Mucosa of stomach (tissue), 1 donor: Measurements from ENCODE around the gene MRPL21.

Experiments used
- H3K27me3 ChIP-seq: one replicate; pipeline ENCODE4 v1.7.0; 2013; ENCODE audit warnings: mild to moderate bottlenecking, low read length; ENCODE audit not compliant: control insufficient read depth, insufficient read depth
- H3K36me3 ChIP-seq: one replicate; pipeline ENCODE4 v1.7.0; 2013; ENCODE audit warnings: low read length; ENCODE audit not compliant: control insufficient read depth, insufficient read depth
- H3K4me1 ChIP-seq: one replicate; pipeline ENCODE4 v1.7.0; 2013; ENCODE audit warnings: mild to moderate bottlenecking, low read length; ENCODE audit not compliant: control insufficient read depth, insufficient read depth
- H3K4me3 ChIP-seq: one replicate; pipeline ENCODE4 v1.7.0; 2013; ENCODE audit warnings: low read length
- H3K9ac ChIP-seq: one replicate; pipeline ENCODE4 v1.7.0; 2013; ENCODE audit warnings: mild to moderate bottlenecking, low read length, moderate library complexity
- H3K9me3 ChIP-seq: one replicate; pipeline ENCODE4 v1.7.0; 2013; ENCODE audit warnings: mild to moderate bottlenecking, low read length, moderate library complexity; ENCODE audit not compliant: control insufficient read depth
- donor health status: Pancreatic carcinoma.

The MRPL21 gene

GRCh38 chr11:68939583-68940555 is 36.2 kb upstream of the MRPL21 start:
- Histone ChIP-seq H3K36me3 (peaks cover 9% of the 10 kb centered on the region), H3K4me3 (no peak overlapping the region), H3K9ac (no peak overlapping the region), H3K4me1 (peaks cover 11% of the 10 kb centered on the region), H3K9me3 (no peaks in the 10 kb centered on the region), H3K27me3 (no peaks in the 10 kb centered on the region)

- peaks cover 10% of the 10 kb centered on the region for H3K36me3 ChIP-seq
- no peak overlapping the region for H3K4me3 ChIP-seq
- H3K9me3 ChIP-seq = no peaks in the 10 kb centered on the region
- no peaks in the 10 kb centered on the region for H3K27me3 ChIP-seq
- no peak overlapping the region for H3K9ac ChIP-seq
- peaks cover 11% of the 10 kb centered on the region for H3K4me1 ChIP-seq
These were observed 35.4 kb upstream of the MRPL21 start for GRCh38 chr11:68938816-68939582.

GRCh38 chr11:68938088-68938487 is 34.5 kb upstream of the MRPL21 start:
- no peak overlapping the region for H3K9ac ChIP-seq
- peaks cover 13% of the 10 kb centered on the region for H3K36me3 ChIP-seq
- no peaks in the 10 kb centered on the region for H3K9me3 ChIP-seq
- H3K27me3 ChIP-seq = no peaks in the 10 kb centered on the region
- peaks cover 8% of the 10 kb centered on the region for H3K4me1 ChIP-seq
- H3K4me3 ChIP-seq = no peak overlapping the region

GRCh38 chr11:68936676-68937620 is 33.3 kb upstream of the MRPL21 start:
- Histone ChIP-seq H3K27me3 (no peaks in the 10 kb centered on the region), H3K9ac (no peak overlapping the region), H3K4me1 (no peaks in the 10 kb centered on the region), H3K4me3 (no peak overlapping the region), H3K9me3 (no peaks in the 10 kb centered on the region), H3K36me3 (peaks cover 13% of the 10 kb centered on the region)

DNA sequence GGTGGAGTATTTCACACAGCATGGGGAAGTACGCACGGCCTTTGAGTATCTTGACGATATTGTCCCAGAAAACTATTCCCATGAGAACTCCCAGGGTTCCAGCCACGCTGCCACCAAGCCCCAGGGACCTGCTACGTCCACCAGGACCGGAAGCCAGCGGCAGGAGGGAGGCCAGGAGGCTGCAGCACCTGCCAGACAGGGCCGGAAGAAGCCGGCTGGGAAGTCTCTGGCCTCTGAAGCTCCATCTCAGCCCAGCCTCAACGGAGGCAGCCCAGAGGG is 32.7 kb upstream of the MRPL21 start:
- Histone ChIP-seq H3K27me3 (no peaks in the 10 kb centered on the region), H3K4me1 (no peaks in the 10 kb centered on the region), H3K4me3 (no peak overlapping the region), H3K9me3 (no peaks in the 10 kb centered on the region), H3K36me3 (peaks cover 13% of the 10 kb centered on the region), H3K9ac (no peak overlapping the region)

DNA sequence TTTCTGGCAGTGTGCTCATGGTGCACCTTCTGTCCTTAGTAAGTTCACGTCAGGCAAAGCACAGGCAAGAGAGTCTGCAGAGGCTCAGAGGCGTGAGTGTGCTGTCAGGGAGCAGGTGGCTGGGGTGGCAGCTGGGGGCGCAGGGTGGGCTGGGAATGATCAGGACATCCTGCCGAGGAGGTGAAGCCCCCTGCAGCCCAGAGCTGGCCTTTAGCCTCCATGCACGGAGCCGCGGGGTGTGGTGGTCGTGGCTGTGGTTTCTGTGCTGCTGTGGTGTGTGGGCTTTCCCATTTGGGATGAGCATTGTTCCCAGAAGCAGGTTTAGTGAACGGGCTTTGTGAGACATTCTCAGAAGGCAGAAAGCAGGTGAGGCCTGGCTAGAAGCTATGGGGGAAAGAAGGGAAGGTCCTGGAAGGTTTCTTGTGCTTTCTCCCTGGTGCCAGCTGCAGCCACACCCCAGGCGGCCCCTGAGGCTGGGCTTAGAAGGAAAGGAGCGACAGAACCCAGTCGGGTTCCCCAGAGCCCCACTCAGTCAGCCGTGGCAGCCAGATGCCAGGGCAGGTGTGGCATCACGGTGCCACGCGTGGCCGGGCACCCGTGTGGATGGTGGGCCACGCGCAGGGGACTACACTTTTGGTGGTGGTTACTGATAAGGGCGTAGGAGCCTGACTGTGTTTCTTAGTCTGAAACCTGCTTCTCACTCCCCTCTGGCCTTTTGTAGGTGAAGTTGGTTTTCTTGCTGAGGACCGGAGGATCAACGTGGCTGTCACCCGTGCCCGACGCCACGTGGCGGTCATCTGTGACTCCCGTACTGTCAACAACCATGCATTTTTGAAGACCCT is 32.1 kb upstream of the MRPL21 start:
- Histone ChIP-seq H3K9me3 (no peaks in the 10 kb centered on the region), H3K4me3 (no peak overlapping the region), H3K4me1 (no peaks in the 10 kb centered on the region), H3K9ac (no peak overlapping the region), H3K27me3 (no peaks in the 10 kb centered on the region), H3K36me3 (peaks cover 15% of the 10 kb centered on the region)

- no peaks in the 10 kb centered on the region for H3K4me1 ChIP-seq
- H3K9me3 ChIP-seq = no peaks in the 10 kb centered on the region
- H3K27me3 ChIP-seq = no peaks in the 10 kb centered on the region
- H3K36me3 ChIP-seq = peaks cover 21% of the 10 kb centered on the region
- no peak overlapping the region for H3K4me3 ChIP-seq
- no peak overlapping the region for H3K9ac ChIP-seq
These were observed 31.4 kb upstream of the MRPL21 start for GRCh38 chr11:68935066-68935465.

DNA sequence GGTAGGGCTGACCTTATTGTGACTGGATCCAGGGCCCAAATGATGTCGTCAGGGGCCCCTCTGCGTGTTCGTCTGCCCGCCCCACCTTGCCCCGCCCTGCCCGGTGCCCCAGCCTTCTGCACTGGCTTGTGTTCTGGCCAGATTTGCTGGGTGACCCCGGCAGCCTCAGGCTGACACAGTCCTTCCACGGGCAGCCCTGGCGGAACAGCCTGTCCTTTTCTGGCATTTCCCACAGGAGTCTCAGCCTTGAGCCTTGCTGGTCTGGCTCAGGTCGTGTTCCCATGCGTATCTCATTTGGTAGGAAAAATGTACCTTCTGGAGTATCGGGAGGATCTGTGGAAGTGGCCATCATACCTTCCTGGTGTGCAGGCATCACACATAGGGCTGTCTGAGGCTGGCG is 31.0 kb upstream of the MRPL21 start:
- peaks cover 23% of the 10 kb centered on the region for H3K36me3 ChIP-seq
- H3K4me3 ChIP-seq = no peak overlapping the region
- no peaks in the 10 kb centered on the region for H3K9me3 ChIP-seq
- H3K4me1 ChIP-seq = no peaks in the 10 kb centered on the region
- no peaks in the 10 kb centered on the region for H3K27me3 ChIP-seq
- no peak overlapping the region for H3K9ac ChIP-seq

- Histone ChIP-seq H3K36me3 (peaks cover 27% of the 10 kb centered on the region), H3K9ac (no peak overlapping the region), H3K27me3 (no peaks in the 10 kb centered on the region), H3K9me3 (no peaks in the 10 kb centered on the region), H3K4me1 (no peaks in the 10 kb centered on the region), H3K4me3 (no peak overlapping the region)
These were observed 30.7 kb upstream of the MRPL21 start for GRCh38 chr11:68934321-68934645.

- no peaks in the 10 kb centered on the region for H3K4me1 ChIP-seq
- H3K27me3 ChIP-seq = no peaks in the 10 kb centered on the region
These were observed 30.1 kb upstream of the MRPL21 start for GRCh38 chr11:68933605-68934320.

More at GRCh38 chr11:68933605-68934320, 30.1 kb upstream of the MRPL21 start:
- peaks cover 30% of the 10 kb centered on the region for H3K36me3 ChIP-seq
- H3K4me3 ChIP-seq = no peak overlapping the region
- no peaks in the 10 kb centered on the region for H3K9me3 ChIP-seq
- no peak overlapping the region for H3K9ac ChIP-seq
